Measurements from ENCODE around the gene TTC39C. TPM values are rescaled to one million over a fixed set of nuclear protein-coding genes. Genes with fewer than 3 reads are reported as not detected.
"Not testable (repeated sequence)": the region's sequence is repeated elsewhere in the genome, so short reads cannot be mapped to it uniquely, and the experiment has no call there.

The TTC39C gene
- polyA plus RNA-seq, 2 of the 4 experiments (the other 2 are of a cell fraction): 8.7 to 18.4 TPM

- H3K27ac ChIP-seq: no peak overlapping the region
- DNase-seq (ENCODE audit: low read depth in 1 of 2, low spot score in 1 of 2) (no peak), FAIRE-seq (no peak), ATAC-seq (no peak)
- H3K4me3 ChIP-seq: no peak overlapping the region
- peaks cover 11% of the 10 kb centered on the region; the same call in 2 of the 3 replicates for H3K4me1 ChIP-seq
- ChIA-PET CTCF (interaction anchor here (0.7 kb wide), 1 partner anchor 50 kb away, joined by 3 read pairs; no protein-coding TSS in a partner anchor), POLR2A (no interaction called here)
- H3K4me2 ChIP-seq: no peak overlapping the region
- TF ChIP-seq MAFK (IDR thresholded peaks at IDR 0.05; ENCODE audit: partially characterized antibody) (no peak), FOSL2 (IDR thresholded peaks at IDR 0.05) (no peak), FOSL2 (CRISPR knock-in tag; IDR thresholded peaks at IDR 0.05) (no peak), CHD2 (IDR thresholded peaks at IDR 0.05; ENCODE audit: low read length, partially characterized antibody) (no peak), FOSB (CRISPR knock-in tag; IDR thresholded peaks at IDR 0.05) (no peak), PHF8 (IDR thresholded peaks at IDR 0.05; ENCODE audit: borderline replicate concordance, low read depth) (no peak), KDM1A (IDR thresholded peaks at IDR 0.05; ENCODE audit: low read depth) (no peak), HOXB13 (CRISPR knock-in tag; IDR thresholded peaks at IDR 0.05; ENCODE audit: low read depth) (no peak), HOXA7 (CRISPR knock-in tag; IDR thresholded peaks at IDR 0.05) (no peak), E2F6 (IDR thresholded peaks at IDR 0.05; ENCODE audit: borderline replicate concordance, low read depth) (no peak), KDM5A (IDR thresholded peaks at IDR 0.05) (no peak), HDAC2 (IDR thresholded peaks at IDR 0.05) (no peak), EHMT2 (IDR thresholded peaks at IDR 0.05; ENCODE audit: low read depth) (no peak), RAD21 (conservative IDR thresholded peaks at IDR 0.05 in 1 of 2, IDR thresholded peaks at IDR 0.05 in 1 of 2) (no peak), RCOR1 (IDR thresholded peaks at IDR 0.05; ENCODE audit: low read depth, low read length) (no peak)
- H3K9me3 ChIP-seq: no peaks in the 10 kb centered on the region
These were observed 127.8 kb downstream of the TTC39C start for GRCh38 chr18:24142376-24142775.

- H3K4me3 ChIP-seq: not testable (repeated sequence)
These were observed 135.0 kb downstream of the TTC39C start for GRCh38 chr18:24149591-24149990.

GRCh38 chr18:24153397-24153796 is 138.8 kb downstream of the TTC39C start:
- no peak for ATAC-seq
- H3K4me1 ChIP-seq: no peaks in the 10 kb centered on the region
- H3K4me2 ChIP-seq: no peak overlapping the region
- H3K4me3 ChIP-seq: no peak overlapping the region
- TF ChIP-seq HDAC2 (IDR thresholded peaks at IDR 0.05) (no peak), MYC (IDR thresholded peaks at IDR 0.05; ENCODE audit: borderline replicate concordance, low read length) (no peak), NR3C1 (IDR thresholded peaks at IDR 0.05) (no peak), RCOR1 (IDR thresholded peaks at IDR 0.05; ENCODE audit: low read depth, low read length) (no peak), MAZ (IDR thresholded peaks at IDR 0.05; ENCODE audit: borderline replicate concordance, low read depth, low read length) (no peak), HOXB13 (CRISPR knock-in tag; IDR thresholded peaks at IDR 0.05; ENCODE audit: low read depth) (no peak), RNF2 (IDR thresholded peaks at IDR 0.05; ENCODE audit: borderline replicate concordance, low read depth) (no peak), NFE2L2 (conservative IDR thresholded peaks at IDR 0.05; ENCODE audit: low read length) (no peak), PHF8 (IDR thresholded peaks at IDR 0.05; ENCODE audit: borderline replicate concordance, low read depth) (no peak)
- ChIA-PET POLR2A (no interaction called here), CTCF (no interaction called here)
- no peak for DNase-seq (ENCODE audit: low read depth in 1 of 2, low spot score in 1 of 2)
- H3K9me3 ChIP-seq: no peaks in the 10 kb centered on the region
- FAIRE-seq: no peak
- H3K27ac ChIP-seq: no peak overlapping the region
- WGBS (ENCODE audit: missing lambda C conversion rate): 98% methylated on average over 3 of the region's 3 CpGs

More at GRCh38 chr18:24149591-24149990, 135.0 kb downstream of the TTC39C start:
- H3K9me3 ChIP-seq; H3K4me2 ChIP-seq; CTCF ChIA-PET; DNase-seq (ENCODE audit: low read depth in 1 of 2, low spot score in 1 of 2); FAIRE-seq; H3K27ac ChIP-seq; ATAC-seq; H3K4me1 ChIP-seq: not testable (repeated sequence)
- 100% methylated on average over 4 of the region's 28 CpGs for WGBS (ENCODE audit: missing lambda C conversion rate)
- POLR2A ChIA-PET: interaction anchor here (1.1 kb wide), 1 partner anchor 11 kb away, joined by 3 read pairs; the partner anchor contains the start of gene CABYR

GRCh38 chr18:24157855-24158254 is 143.3 kb downstream of the TTC39C start:
- ATAC-seq (no peak), DNase-seq (ENCODE audit: low read depth in 1 of 2, low spot score in 1 of 2) (no peak), FAIRE-seq (no peak)
- no peaks in the 10 kb centered on the region for H3K4me1 ChIP-seq
- 97% methylated on average over 3 of the region's 3 CpGs for WGBS (ENCODE audit: missing lambda C conversion rate)
- POLR2A ChIA-PET: interaction anchor here (1.8 kb wide), 1 partner anchor 19 kb away, joined by 4 read pairs; the partner anchor contains the start of gene CABYR
- H3K4me2 ChIP-seq: no peak overlapping the region
- H3K27ac ChIP-seq: no peak overlapping the region
- H3K9me3 ChIP-seq: no peaks in the 10 kb centered on the region
- no peak overlapping the region for H3K4me3 ChIP-seq
- CTCF ChIA-PET: interaction anchor here (0.6 kb wide), 1 partner anchor 302 kb away, joined by 4 read pairs; no protein-coding TSS in a partner anchor
- no peak for TF ChIP-seq TP53 (CRISPR knock-in tag; IDR thresholded peaks at IDR 0.05)
- TF ChIP-seq RFX5 (IDR thresholded peaks at IDR 0.05): no peak
- TF ChIP-seq MAFK (IDR thresholded peaks at IDR 0.05; ENCODE audit: partially characterized antibody): no peak
- no peak for TF ChIP-seq ZFP36 (IDR thresholded peaks at IDR 0.05; ENCODE audit: borderline replicate concordance, partially characterized antibody)
